Camera-type eye (tissue), 1 donor: ENCODE results near the gene ARAP2. TPM values are rescaled to one million over a fixed set of nuclear protein-coding genes. Genes with fewer than 3 reads are reported as not detected.

ENCODE experiments used
- total RNA-seq: library from RNA; depleted of rRNA; stranded (reverse); fragments of >200 nt; gene quantifications from one replicate; pipeline ENCODE4 v1.2.3, GENCODE V29; 2014

ARAP2 gene
- total RNA-seq: 8.7 TPM

GRCh38 chr4:36244257-36245082, at the start of gene ARAP2:
Gene ARAP2, minus strand, starts transcription at chr4:36244514. Its CDS starts 15,028 bp downstream, at chr4:36229486.

GRCh38 chr4:36281384-36282106, 37.2 kb upstream of the ARAP2 start, which contains the start of gene DTHD1:
Gene DTHD1, plus strand, starts transcription at chr4:36281616. Its CDS starts 143 bp downstream, at chr4:36281759.

Other genes starting within 250 kb of the ARAP2 start
- gene DTHD1, start 37.1 kb upstream of the ARAP2 start, total RNA-seq: not detected